Urothelium cell line (cell line): ENCODE results near the gene NANOGP8.
A peak's percentile ranks its signal among the peaks of the same experiment; 100 is the strongest.
"Not testable (repeated sequence)": the region's sequence is repeated elsewhere in the genome, so short reads cannot be mapped to it uniquely, and the experiment has no call there.

ENCODE experiments used
- DNase-seq: peaks from one replicate; pipeline ENCODE4 v3.0.0; 2011; ENCODE audit warnings: low spot score, mixed read lengths
- FAIRE-seq: peaks from 2 replicates; lab custom pipeline; 2011; peaks lifted over from hg19 to GRCh38; lab: Jason Lieb, UNC

Gene NANOGP8

GRCh38 chr15:35085176-35085919, at the start of gene NANOGP8:
NANOGP8 (minus strand) TSS chr15:35085295; CDS start chr15:35085110, 185 bp downstream.
- not testable (repeated sequence) for FAIRE-seq, DNase-seq

GRCh38 chr15:35134299-35134698, 49.2 kb upstream of the NANOGP8 start:
- DNase-seq (no peak), FAIRE-seq (no peak)

- FAIRE-seq = no peak
These were observed 45.1 kb upstream of the NANOGP8 start for GRCh38 chr15:35130245-35130644.

GRCh38 chr15:35129361-35129760, 44.3 kb upstream of the NANOGP8 start:
- FAIRE-seq (no peak), DNase-seq (no peak)

More at GRCh38 chr15:35130245-35130644, 45.1 kb upstream of the NANOGP8 start:
- no peak for DNase-seq

- DNase-seq = no peak
- FAIRE-seq = no peak
These were observed 42.6 kb upstream of the NANOGP8 start for GRCh38 chr15:35127717-35128116.

GRCh38 chr15:35126236-35126635, 41.1 kb upstream of the NANOGP8 start:
- DNase-seq = no peak
- FAIRE-seq = no peak

GRCh38 chr15:35123743-35124142, 38.6 kb upstream of the NANOGP8 start:
- DNase-seq (no peak), FAIRE-seq (no peak)

GRCh38 chr15:35121611-35122359, 36.7 kb upstream of the NANOGP8 start:
- no peak for FAIRE-seq
- no peak for DNase-seq

- no peak for FAIRE-seq
- no peak for DNase-seq
These were observed 35.1 kb upstream of the NANOGP8 start for GRCh38 chr15:35120173-35120572.

GRCh38 chr15:35118960-35119359, 33.9 kb upstream of the NANOGP8 start:
- FAIRE-seq (no peak), DNase-seq (no peak)

GRCh38 chr15:35117543-35118265, 32.6 kb upstream of the NANOGP8 start:
- DNase-seq = no peak
- FAIRE-seq = no peak

- FAIRE-seq (no peak), DNase-seq (peak; percentile 18)
These were observed 30.1 kb upstream of the NANOGP8 start for GRCh38 chr15:35115155-35115725.

GRCh38 chr15:35112346-35112745, 27.3 kb upstream of the NANOGP8 start:
- no peak for DNase-seq

GRCh38 chr15:35111861-35112260, 26.8 kb upstream of the NANOGP8 start:
- FAIRE-seq = no peak
- DNase-seq = no peak

More at GRCh38 chr15:35112346-35112745, 27.3 kb upstream of the NANOGP8 start:
- no peak for FAIRE-seq

- FAIRE-seq (no peak), DNase-seq (no peak)
These were observed 23.4 kb upstream of the NANOGP8 start for GRCh38 chr15:35108453-35108852.

- no peak for DNase-seq
- no peak for FAIRE-seq
These were observed 22.5 kb upstream of the NANOGP8 start for GRCh38 chr15:35107561-35107960.

GRCh38 chr15:35107122-35107521, 22.0 kb upstream of the NANOGP8 start:
- no peak for FAIRE-seq

GRCh38 chr15:35104526-35105147, 19.5 kb upstream of the NANOGP8 start:
- DNase-seq (no peak), FAIRE-seq (no peak)

More at GRCh38 chr15:35107122-35107521, 22.0 kb upstream of the NANOGP8 start:
- no peak for DNase-seq

GRCh38 chr15:35102186-35102585, 17.1 kb upstream of the NANOGP8 start:
- no peak for DNase-seq
- FAIRE-seq = no peak

- FAIRE-seq = no peak
- DNase-seq = no peak
These were observed 16.2 kb upstream of the NANOGP8 start for GRCh38 chr15:35101335-35101734.

- FAIRE-seq = no peak
- DNase-seq = no peak
These were observed 13.6 kb upstream of the NANOGP8 start for GRCh38 chr15:35098737-35099136.
